Caco-2 (cell line): ENCODE data around the gene CRYBG2. TPM values are rescaled to one million over a fixed set of nuclear protein-coding genes. Genes with fewer than 3 reads are reported as not detected.

ENCODE experiments used
- BruUV-seq: library from RNA; stranded (reverse); fragments of 400-500 nt; replicated peaks from 2 replicates; lab custom pipeline; 2021; lab: Mats Ljungman, UMichigan
- CTCF ChIA-PET: fragments of 300-600 bp; sonication (Branson Sonifier 250); formaldehyde crosslinking; loops from one replicate; lab custom pipeline; 2022; ENCODE audit warnings: antibody characterized with exemption; lab: Charles Lee
- POLR2A ChIA-PET: fragments of 300-600 bp; sonication (Branson Sonifier 250); formaldehyde crosslinking; loops from one replicate; lab custom pipeline; 2022; ENCODE audit warnings: antibody characterized with exemption; lab: Charles Lee
- DNase-seq, 2 experiments: peaks; one replicate each; pipeline versions ENCODE4 v3.0.0 to v3.0.0-alpha.2; 2020 to 2022
- H3K27me3 ChIP-seq: replicated peaks from 2 replicates; pipeline ENCODE4 v1.6.0; 2011; ENCODE audit warnings: low read length; ENCODE audit not compliant: control insufficient read depth, insufficient read depth
- H3K36me3 ChIP-seq: 2 replicates; pipeline ENCODE4 v1.5.1; 2011; ENCODE audit warnings: low read length; ENCODE audit not compliant: control insufficient read depth, insufficient read depth
- H3K4me1 ChIP-seq: fragments of 250-450 bp; sonication (Bioruptor Pico); 2 replicates; pipeline ENCODE4 v1.5.1; 2020; ENCODE audit warnings: mild to moderate bottlenecking
- H3K4me3 ChIP-seq: 2 replicates; pipeline ENCODE4 v1.5.1; 2011; ENCODE audit warnings: low read depth, mild to moderate bottlenecking, control low read depth, low read length
- H3K9me3 ChIP-seq: fragments of 250-450 bp; sonication (Bioruptor Pico); 2 replicates; pipeline ENCODE4 v1.5.1; 2020; ENCODE audit warnings: mild to moderate bottlenecking, moderate library complexity
- H3K27ac Mint-ChIP-seq: one replicate; pipeline ENCODE4 v1.8.0; 2022; ENCODE audit warnings: mixed read lengths; ENCODE audit not compliant: unreplicated experiment
- H3K27me3 Mint-ChIP-seq: one replicate; pipeline ENCODE4 v1.8.0; 2022; ENCODE audit warnings: mixed read lengths; ENCODE audit not compliant: insufficient read depth, unreplicated experiment
- H3K36me3 Mint-ChIP-seq: one replicate; pipeline ENCODE4 v1.8.0; 2022; ENCODE audit warnings: mild to moderate bottlenecking, mixed read lengths; ENCODE audit not compliant: insufficient read depth, unreplicated experiment
- H3K4me1 Mint-ChIP-seq: one replicate; pipeline ENCODE4 v1.8.0; 2022; ENCODE audit warnings: low read depth, mixed read lengths; ENCODE audit not compliant: unreplicated experiment
- H3K4me3 Mint-ChIP-seq: one replicate; pipeline ENCODE4 v1.8.0; 2022; ENCODE audit warnings: mild to moderate bottlenecking, moderate library complexity, mixed read lengths; ENCODE audit not compliant: unreplicated experiment
- H3K9me3 Mint-ChIP-seq: one replicate; pipeline ENCODE4 v1.8.0; 2022; ENCODE audit warnings: mixed read lengths; ENCODE audit not compliant: unreplicated experiment
- CTCF ChIP-seq, 2 experiments: fragments of 200-600 bp in 1 of 2; IDR thresholded peaks; 1 replicate in 1 of 2; 2 replicates in 1 of 2; pipeline versions ENCODE4 v1.5.1 to v1.8.0; 2011 to 2022; ENCODE audit warnings: antibody characterized with exemption in 1 of 2, control low read depth in 1 of 2, inconsistent platforms in 1 of 2, low read depth in 1 of 2, low read length in 1 of 2, mild to moderate bottlenecking in 1 of 2, moderate library complexity in 1 of 2; ENCODE audit not compliant: insufficient read depth in 1 of 2, severe bottlenecking in 1 of 2, unreplicated experiment in 1 of 2
- intact Hi-C: fragments of 100-400 bp; cut with micrococcal nuclease; formaldehyde crosslinking; loops from one replicate; pipeline ENCODE4 v1.10.0; 2022; ENCODE audit not compliant: unreplicated experiment
- total RNA-seq: library from RNA; stranded (reverse); gene quantifications from 2 replicates; pipeline ENCODE4 v1.2.3, GENCODE V29; 2022

The CRYBG2 gene
- total RNA-seq, 1 experiment from 2014 or later, result 66.1 TPM

GRCh38 chr1:26323382-26323781 is 30.5 kb downstream of the CRYBG2 start:
- CTCF ChIA-PET, result interaction anchor here (0.6 to 0.7 kb wide), 2 partner anchors 43 to 149 kb away, joined by 3 to 4 read pairs; partner anchors contain the start of gene HMGN2
- no peak for DNase-seq
- H3K4me1 ChIP-seq, result no peaks in the 10 kb centered on the region
- H3K4me3 ChIP-seq, result no peak overlapping the region
- no peaks in the 10 kb centered on the region for H3K27me3 Mint-ChIP-seq
- TF ChIP-seq CTCF (IDR thresholded peaks at IDR 0.05; ENCODE audit: insufficient read depth in 1 of 2, low read depth in 1 of 2, low read length in 1 of 2, severe bottlenecking in 1 of 2, unreplicated experiment in 1 of 2), result no peak
- POLR2A ChIA-PET, result no interaction called here
- H3K9me3 Mint-ChIP-seq, result no peaks in the 10 kb centered on the region
- no peaks in the 10 kb centered on the region for H3K9me3 ChIP-seq
- no peak overlapping the region for H3K27ac Mint-ChIP-seq
- H3K36me3 ChIP-seq, result no peaks in the 10 kb centered on the region
- H3K4me1 Mint-ChIP-seq, result no peaks in the 10 kb centered on the region
- H3K4me3 Mint-ChIP-seq, result no peak overlapping the region
- no peaks in the 10 kb centered on the region for H3K27me3 ChIP-seq
- BruUV-seq, result no TSS peak
- intact Hi-C loops, result no loop called here
- peaks cover 92% of the 10 kb centered on the region for H3K36me3 Mint-ChIP-seq

- Histone ChIP-seq H3K9me3 (no peaks in the 10 kb centered on the region), H3K36me3 (no peaks in the 10 kb centered on the region), H3K4me3 (no peak overlapping the region), H3K4me1 (no peaks in the 10 kb centered on the region), H3K27me3 (no peaks in the 10 kb centered on the region)
- Mint-ChIP-seq H3K27me3 (no peaks in the 10 kb centered on the region), H3K36me3 (peaks cover 90% of the 10 kb centered on the region), H3K27ac (no peak overlapping the region), H3K4me1 (no peaks in the 10 kb centered on the region), H3K4me3 (no peak overlapping the region), H3K9me3 (no peaks in the 10 kb centered on the region)
- no peak for DNase-seq
- ChIA-PET CTCF (interaction anchor here (0.6 to 1.3 kb wide), 3 partner anchors 37 to 177 kb away, joined by 3 to 8 read pairs (median 4); no protein-coding TSS in a partner anchor), POLR2A (no interaction called here)
- TF ChIP-seq CTCF (IDR thresholded peaks at IDR 0.05; ENCODE audit: insufficient read depth in 1 of 2, low read depth in 1 of 2, low read length in 1 of 2, severe bottlenecking in 1 of 2, unreplicated experiment in 1 of 2), result no peak
- intact Hi-C loops, result no loop called here
- BruUV-seq, result no TSS peak
Observed at GRCh38 chr1:26322042-26322331, 31.9 kb downstream of the CRYBG2 start.

- peak; percentile 77 to 83 for DNase-seq
- intact Hi-C loops, result loop anchor here (1.0 kb wide), 2 partner anchors 36 to 46 kb away; no protein-coding TSS in a partner anchor
- peak; percentile 72 for TF ChIP-seq CTCF (IDR thresholded peaks at IDR 0.05; ENCODE audit: insufficient read depth in 1 of 2, low read depth in 1 of 2, low read length in 1 of 2, severe bottlenecking in 1 of 2, unreplicated experiment in 1 of 2)
- H3K4me1 ChIP-seq, result no peaks in the 10 kb centered on the region
- POLR2A ChIA-PET, result no interaction called here
- Mint-ChIP-seq H3K4me1 (no peaks in the 10 kb centered on the region), H3K4me3 (no peak overlapping the region), H3K27me3 (no peaks in the 10 kb centered on the region), H3K27ac (peak overlapping the region; percentile 14), H3K36me3 (peaks cover 85% of the 10 kb centered on the region), H3K9me3 (no peaks in the 10 kb centered on the region)
- no peaks in the 10 kb centered on the region for H3K9me3 ChIP-seq
- CTCF ChIA-PET, result interaction anchor here (0.6 to 1.3 kb wide), 3 partner anchors 36 to 176 kb away, joined by 3 to 8 read pairs (median 4); no protein-coding TSS in a partner anchor
- BruUV-seq, result no TSS peak
- no peak overlapping the region for H3K4me3 ChIP-seq
- no peaks in the 10 kb centered on the region for H3K27me3 ChIP-seq
- H3K36me3 ChIP-seq, result no peaks in the 10 kb centered on the region
Observed at GRCh38 chr1:26321315-26322041, 32.5 kb downstream of the CRYBG2 start.
